Pancreas (tissue), 10 donors: ENCODE data around the gene TMPRSS7. TPM values are rescaled to one million over a fixed set of nuclear protein-coding genes. Genes with fewer than 3 reads are reported as not detected.

ENCODE experiments used
- ATAC-seq, 4 donors: fragments of 200-7000 bp; cut with Tn5 transposase; one replicate each; pipeline versions ENCODE4 v1.8.0 to v1.9.1; 2020; ENCODE audit warnings: mild to moderate bottlenecking in 4 of 4, moderate library complexity in 4 of 4
- DNase-seq, 6 donors: peaks; one replicate each; pipeline ENCODE4 v3.0.0-alpha.2; 2020
- FAIRE-seq: peaks from 2 replicates; lab custom pipeline; 2012; peaks lifted over from hg19 to GRCh38; lab: Jason Lieb, UNC
- H3K27ac ChIP-seq, 4 donors: fragments of 200-600 bp; sonication (generic); 1 replicate in 3 of 4; 2 replicates in 1 of 4; pipeline versions ENCODE4 v1.5.0 to v1.8.0; 2020
- H3K27me3 ChIP-seq, 4 donors: fragments of 200-600 bp; one replicate each; pipeline ENCODE4 v1.8.0; 2021
- H3K36me3 ChIP-seq, 3 donors: fragments of 200-600 bp; sonication (generic) in 1 of 3; one replicate each; pipeline versions ENCODE4 v1.5.0 to v1.8.0; 2020 to 2021
- H3K4me1 ChIP-seq, 3 donors: fragments of 200-600 bp; one replicate each; pipeline ENCODE4 v1.8.0; 2021
- H3K4me3 ChIP-seq, 4 donors: fragments of 200-600 bp; sonication (generic) in 2 of 4; one replicate each; pipeline versions ENCODE4 v1.5.0 to v1.8.0; 2020 to 2021
- H3K9me3 ChIP-seq, 4 donors: fragments of 200-600 bp; one replicate each; pipeline ENCODE4 v1.8.0; 2021
- CTCF ChIP-seq, 4 donors: fragments of 200-600 bp; sonication (generic) in 3 of 4; IDR thresholded peaks; one replicate each; pipeline versions ENCODE4 v1.5.0 to v1.8.0; 2021; ENCODE audit warnings: antibody characterized with exemption in 4 of 4
- WGBS, 2 donors: extraction: QIAGEN DNeasy Blood & Tissue Kit; methylation state at CpG; one replicate each; pipeline ENCODE4 v1.1.7; 2013; 5-methylcytosine and 5-hydroxymethylcytosine counted together
- intact Hi-C, 3 donors: fragments of 100-400 bp; cut with DNase I; formaldehyde crosslinking; loops; one replicate each; pipeline versions ENCODE4 v1.11.1 to v1.14.2; 2022
- polyA plus RNA-seq, 2 donors: library from polyadenylated mRNA; stranded (reverse); fragments of 200-250 nt; gene quantifications; one replicate each; pipeline ENCODE4 v1.2.3, GENCODE V29; 2013
- total RNA-seq, 6 donors: library from RNA; stranded (reverse); fragmentation: NEBNext Ultra II Directional in 4 of 6; extraction: Animal tissue kit (Norgen Biotek cat#: 25700) in 4 of 6; gene quantifications; one replicate each; pipeline versions ENCODE4 v1.2.1 to v1.2.4, GENCODE V29; 2021 to 2023
- donor health status: healthy with polysubstance abuse.
- donor health status: DM: no; HTN: no; CAD: no; lungs with moderate emphysema.
- donor health status: DM: no; HTN: no; CAD: no.
- donor health status: control.
- donor health status: control.
- donor health status: Bipolar disorder and iron deficiency.
- donor health status: DM: yes; HTN: yes; CAD: no.
- donor health status: DM: no; HTN: no; CAD: no.
- donor health status: DM: no; HTN: no; CAD: no.
- donor health status: DM: yes; HTN: yes; CAD: no.

The TMPRSS7 gene
- total and polyA plus RNA-seq, 8 donors: 0.04 to 0.14 (median 0.08) TPM; not detected in 4

DNA sequence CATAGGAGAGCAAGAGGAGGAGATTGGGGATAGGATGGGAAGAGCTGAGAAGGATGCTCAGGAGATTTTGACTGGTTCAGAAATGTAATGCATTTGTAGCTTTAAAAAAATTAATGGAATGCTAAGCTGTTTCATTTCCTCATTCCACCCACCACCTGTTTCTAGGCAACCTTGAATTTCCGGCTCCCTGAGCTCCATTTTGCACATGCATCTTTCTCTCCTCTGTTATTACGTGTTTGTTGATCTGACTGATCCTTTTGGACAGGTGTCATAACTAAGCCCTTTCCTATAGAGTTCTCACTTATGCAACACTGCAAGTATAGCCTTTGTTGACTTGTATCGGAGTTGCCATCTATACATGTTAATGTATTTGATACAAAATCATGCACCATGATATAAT lies 4.3 kb downstream of the TMPRSS7 start:
- intact Hi-C loops: no loop called here
- Histone ChIP-seq H3K36me3 (no peaks in the 10 kb centered on the region), H3K9me3 (no peaks in the 10 kb centered on the region), H3K27me3 (no peaks in the 10 kb centered on the region), H3K4me3 (no peak overlapping the region), H3K4me1 (peaks cover 0 to 4% (median 0%) of the 10 kb centered on the region in 3 donors), H3K27ac (no peak overlapping the region)
- TF ChIP-seq CTCF (IDR thresholded peaks at IDR 0.05): no peak
- 60 to 66% methylated on average over 3 of the region's 3 CpGs for WGBS, 2 donors
- FAIRE-seq: no peak
- no peak for DNase-seq
- ATAC-seq: peak in 2 of 4 donors; percentile 51 to 55

DNA sequence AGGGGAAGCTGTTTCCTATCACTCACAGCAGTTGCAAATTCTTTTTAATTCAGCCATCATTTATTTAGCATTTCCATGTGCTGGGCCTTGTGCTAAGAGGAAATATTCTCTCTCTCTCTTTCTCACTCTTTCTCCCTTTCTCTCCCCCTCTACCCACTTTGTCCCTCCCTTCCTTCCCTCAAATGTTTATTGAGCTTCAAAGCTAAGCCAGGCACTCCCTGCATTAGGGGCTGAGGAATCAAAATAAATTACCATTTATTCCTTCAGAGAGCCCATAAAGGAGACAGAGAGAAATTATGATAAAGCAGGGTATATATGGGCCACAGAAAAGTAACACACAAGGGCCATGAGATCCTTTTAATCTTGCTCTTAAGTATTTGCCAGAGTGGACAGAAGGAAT lies 6.8 kb downstream of the TMPRSS7 start:
- no peaks in the 10 kb centered on the region for H3K36me3 ChIP-seq
- no peak for TF ChIP-seq CTCF (IDR thresholded peaks at IDR 0.05)
- peaks cover 0 to 4% (median 0%) of the 10 kb centered on the region in 3 donors for H3K4me1 ChIP-seq
- FAIRE-seq (no peak), DNase-seq (no peak), ATAC-seq (no peak)
- H3K4me3 ChIP-seq: no peak overlapping the region
- intact Hi-C loops: no loop called here
- no peaks in the 10 kb centered on the region for H3K27me3 ChIP-seq
- no peaks in the 10 kb centered on the region for H3K9me3 ChIP-seq
- H3K27ac ChIP-seq: no peak overlapping the region

- Histone ChIP-seq H3K9me3 (no peaks in the 10 kb centered on the region), H3K27ac (no peak overlapping the region), H3K36me3 (no peaks in the 10 kb centered on the region), H3K4me1 (peaks cover 0 to 4% (median 0%) of the 10 kb centered on the region in 3 donors), H3K4me3 (no peak overlapping the region), H3K27me3 (no peaks in the 10 kb centered on the region)
- intact Hi-C loops: no loop called here
- TF ChIP-seq CTCF (IDR thresholded peaks at IDR 0.05): no peak
- ATAC-seq (peak in 3 of 4 donors; percentile 33 to 62 (median 53)), DNase-seq (no peak), FAIRE-seq (no peak)
- WGBS, 2 donors: 41 to 44% methylated on average over 6 of the region's 6 CpGs
These were observed 8.3 kb downstream of the TMPRSS7 start for GRCh38 chr3:112042842-112043280.

DNA sequence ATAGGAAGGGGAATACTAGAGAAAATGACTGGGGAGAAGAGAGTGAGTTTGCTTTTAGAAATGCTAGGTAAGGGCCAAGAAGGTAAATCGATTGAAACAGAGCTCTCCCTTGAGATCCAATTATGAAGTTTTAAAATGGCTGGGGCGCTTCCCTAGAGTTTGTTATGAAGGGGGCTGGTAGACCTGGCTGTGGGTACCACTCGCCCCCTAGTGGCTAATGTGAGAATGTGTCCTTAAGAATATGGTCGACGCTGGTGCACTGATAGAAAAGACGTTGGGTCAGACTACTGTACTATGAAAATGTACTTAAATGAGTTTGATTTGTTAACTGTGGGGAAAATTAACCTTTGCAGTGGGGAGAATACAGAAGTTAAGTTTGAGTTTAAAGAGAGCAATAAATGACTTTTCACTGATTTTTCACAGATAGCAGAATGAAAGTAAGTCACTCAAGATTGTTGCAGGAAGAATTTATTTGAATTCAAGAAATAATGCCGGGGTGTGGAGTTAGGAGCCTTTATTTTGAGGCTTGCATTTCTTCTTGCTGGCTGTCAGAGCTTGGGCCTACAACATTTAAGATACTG lies 9.2 kb downstream of the TMPRSS7 start:
- Histone ChIP-seq H3K27ac (no peak overlapping the region), H3K9me3 (no peaks in the 10 kb centered on the region), H3K4me1 (peaks cover 0 to 4% (median 0%) of the 10 kb centered on the region in 3 donors), H3K27me3 (no peaks in the 10 kb centered on the region), H3K36me3 (no peaks in the 10 kb centered on the region), H3K4me3 (no peak overlapping the region)
- TF ChIP-seq CTCF (IDR thresholded peaks at IDR 0.05): peak; percentile 73 to 92 (median 85)
- intact Hi-C loops: no loop called here
- no peak for FAIRE-seq
- DNase-seq: peak in 4 of 6 donors; percentile 19 to 53 (median 38)
- peak; percentile 93 to 98 (median 95) for ATAC-seq
- WGBS, 2 donors: 6 to 8% methylated on average over 7 of the region's 7 CpGs

DNA sequence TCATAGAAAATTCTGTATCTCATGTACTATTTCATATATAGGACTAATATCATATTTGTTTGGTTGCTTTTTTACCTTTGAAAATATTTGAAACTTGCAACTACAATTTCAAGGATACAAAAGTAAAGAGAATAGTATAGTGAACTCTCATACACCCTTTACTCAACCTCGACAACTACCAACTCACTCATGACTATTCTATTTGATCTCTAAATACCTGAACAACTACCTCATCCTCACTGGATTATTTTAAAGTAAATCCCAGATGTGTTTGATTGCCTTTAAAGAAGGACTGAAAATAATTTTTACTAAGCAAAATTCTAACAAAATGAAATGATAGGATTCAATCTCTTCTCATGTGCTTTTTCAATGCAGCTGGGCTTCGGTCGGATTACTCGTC lies 12.1 kb downstream of the TMPRSS7 start:
- H3K9me3 ChIP-seq: no peaks in the 10 kb centered on the region
- no peaks in the 10 kb centered on the region for H3K36me3 ChIP-seq
- H3K4me3 ChIP-seq: no peak overlapping the region
- no peak for DNase-seq
- TF ChIP-seq CTCF (IDR thresholded peaks at IDR 0.05): no peak
- intact Hi-C loops: no loop called here
- FAIRE-seq: no peak
- no peak for ATAC-seq
- H3K27ac ChIP-seq: no peak overlapping the region
- H3K4me1 ChIP-seq: peaks cover 0 to 4% (median 0%) of the 10 kb centered on the region in 3 donors
- 69 to 73% methylated on average over 4 of the region's 4 CpGs for WGBS, 2 donors
- no peaks in the 10 kb centered on the region for H3K27me3 ChIP-seq
